NCI-H2227 (cell line): ENCODE results near the gene CDC73.
A peak's percentile ranks its signal among the peaks of the same experiment; 100 is the strongest.
"Not testable (repeated sequence)": the region's sequence is repeated elsewhere in the genome, so short reads cannot be mapped to it uniquely, and the experiment has no call there.

ENCODE experiments used
- DNase-seq: peaks from one replicate; lab custom pipeline; 2025; ENCODE audit not compliant: unreplicated experiment; lab: John Stamatoyannopoulos, UW

Gene CDC73

GRCh38 chr1:193179094-193179493 lies 57.3 kb downstream of the CDC73 start:
- no peak for DNase-seq

GRCh38 chr1:193181536-193181935 lies 59.7 kb downstream of the CDC73 start:
- no peak for DNase-seq

GRCh38 chr1:193181985-193182384 lies 60.2 kb downstream of the CDC73 start:
- no peak for DNase-seq

GRCh38 chr1:193183019-193183627 lies 61.3 kb downstream of the CDC73 start:
- peak; percentile 67 for DNase-seq

GRCh38 chr1:193184776-193185175 lies 62.9 kb downstream of the CDC73 start:
- DNase-seq, result no peak

- DNase-seq, result no peak
Observed at GRCh38 chr1:193185211-193185610, 63.4 kb downstream of the CDC73 start.

GRCh38 chr1:193185901-193186731 lies 64.3 kb downstream of the CDC73 start, which contains the start of gene B3GALT2:
Gene B3GALT2 (minus strand): TSS chr1:193186613. CDS start chr1:193181562, 5,051 bp downstream.
- DNase-seq, result peak; percentile 54

- DNase-seq, result no peak
Observed at GRCh38 chr1:193187114-193187513, 65.3 kb downstream of the CDC73 start.

- DNase-seq, result not testable (repeated sequence)
Observed at GRCh38 chr1:193188915-193189314, 67.1 kb downstream of the CDC73 start.

GRCh38 chr1:193189442-193190095 lies 67.7 kb downstream of the CDC73 start:
- no peak for DNase-seq

- no peak for DNase-seq
Observed at GRCh38 chr1:193190096-193190744, 68.4 kb downstream of the CDC73 start.

- DNase-seq, result no peak
Observed at GRCh38 chr1:193192586-193192985, 70.8 kb downstream of the CDC73 start.

GRCh38 chr1:193199940-193200339 lies 78.1 kb downstream of the CDC73 start:
- DNase-seq, result no peak

GRCh38 chr1:193201021-193201420 lies 79.2 kb downstream of the CDC73 start:
- DNase-seq, result no peak

- no peak for DNase-seq
Observed at GRCh38 chr1:193210996-193211395, 89.2 kb downstream of the CDC73 start.

- no peak for DNase-seq
Observed at GRCh38 chr1:193211539-193211938, 89.7 kb downstream of the CDC73 start.

- no peak for DNase-seq
Observed at GRCh38 chr1:193212637-193213036, 90.8 kb downstream of the CDC73 start.

- DNase-seq, result no peak
Observed at GRCh38 chr1:193213998-193214397, 92.2 kb downstream of the CDC73 start.

- no peak for DNase-seq
Observed at GRCh38 chr1:193216920-193217319, 95.1 kb downstream of the CDC73 start.

GRCh38 chr1:193219391-193219790 lies 97.6 kb downstream of the CDC73 start:
- no peak for DNase-seq

- DNase-seq, result no peak
Observed at GRCh38 chr1:193221651-193222050, 99.8 kb downstream of the CDC73 start.
